GM19397 (cell line): ENCODE results near the gene REEP5.
"Not testable (repeated sequence)": the region's sequence is repeated elsewhere in the genome, so short reads cannot be mapped to it uniquely, and the experiment has no call there.

Experiments
- ATAC-seq: cut with Tn5 transposase; IDR thresholded peaks from one replicate; pipeline ENCODE4 v1.9.1; 2021; ENCODE audit warnings: mild to moderate bottlenecking, moderate library complexity; ENCODE audit not compliant: unreplicated experiment

REEP5 gene

GRCh38 chr5:112921833-112922817 lies at the start of gene REEP5:
Gene REEP5 (minus strand): TSS chr5:112922227. CDS start chr5:112922190, 37 bp downstream.
- peak; percentile 70 for ATAC-seq

- no peak for ATAC-seq
Measured at GRCh38 chr5:112971276-112971675, 49.2 kb upstream of the REEP5 start.

- no peak for ATAC-seq
Measured at GRCh38 chr5:112968411-112969106, 46.5 kb upstream of the REEP5 start.

GRCh38 chr5:112967520-112968083 lies 45.6 kb upstream of the REEP5 start:
- ATAC-seq = no peak

GRCh38 chr5:112965733-112966306 lies 43.8 kb upstream of the REEP5 start:
- no peak for ATAC-seq

GRCh38 chr5:112963374-112963733 lies 41.3 kb upstream of the REEP5 start:
- ATAC-seq = not testable (repeated sequence)

GRCh38 chr5:112960863-112961504 lies 39.0 kb upstream of the REEP5 start:
- ATAC-seq = no peak

GRCh38 chr5:112960315-112960714 lies 38.3 kb upstream of the REEP5 start:
- no peak for ATAC-seq

GRCh38 chr5:112959872-112960271 lies 37.8 kb upstream of the REEP5 start:
- not testable (repeated sequence) for ATAC-seq

- peak; percentile 84 for ATAC-seq
Measured at GRCh38 chr5:112958093-112959088, 36.4 kb upstream of the REEP5 start.

- no peak for ATAC-seq
Measured at GRCh38 chr5:112957036-112957808, 35.2 kb upstream of the REEP5 start.

GRCh38 chr5:112956606-112957005 lies 34.6 kb upstream of the REEP5 start:
- ATAC-seq = no peak

- peak; percentile 45 for ATAC-seq
Measured at GRCh38 chr5:112951124-112951702, 29.2 kb upstream of the REEP5 start.

GRCh38 chr5:112948458-112948857 lies 26.4 kb upstream of the REEP5 start:
- ATAC-seq = no peak

GRCh38 chr5:112940670-112941069 lies 18.6 kb upstream of the REEP5 start:
- no peak for ATAC-seq

- ATAC-seq = no peak
Measured at GRCh38 chr5:112938286-112938685, 16.3 kb upstream of the REEP5 start.

GRCh38 chr5:112935675-112936074 lies 13.6 kb upstream of the REEP5 start:
- no peak for ATAC-seq

- no peak for ATAC-seq
Measured at GRCh38 chr5:112934366-112934663, 12.3 kb upstream of the REEP5 start.
